Nephron progenitor cell (in vitro differentiated cells): Measurements from ENCODE around the gene TAGLN2.

Experiments
- DNase-seq: peaks from one replicate; pipeline ENCODE4 v3.0.0; 2021
- H3K27ac Mint-ChIP-seq: 2 replicates; pipeline ENCODE4 v1.8.0; 2021; ENCODE audit warnings: mild to moderate bottlenecking, moderate library complexity, mixed read lengths
- H3K27me3 Mint-ChIP-seq: 2 replicates; pipeline ENCODE4 v1.8.0; 2021; ENCODE audit warnings: mild to moderate bottlenecking, low read depth, mixed read lengths; ENCODE audit not compliant: poor library complexity
- H3K36me3 Mint-ChIP-seq: 2 replicates; pipeline ENCODE4 v1.8.0; 2021; ENCODE audit warnings: low read depth, mixed read lengths
- H3K4me1 Mint-ChIP-seq: 2 replicates; pipeline ENCODE4 v1.8.0; 2021; ENCODE audit warnings: mixed read lengths
- H3K4me3 Mint-ChIP-seq: 2 replicates; pipeline ENCODE4 v1.8.0; 2021; ENCODE audit warnings: mild to moderate bottlenecking, moderate library complexity, mixed read lengths
- H3K9me3 Mint-ChIP-seq: 2 replicates; pipeline ENCODE4 v1.8.0; 2021; ENCODE audit warnings: mild to moderate bottlenecking, moderate library complexity, mixed read lengths
- TF ChIP-seq, protein P1 (sequence below): fragments of 200-600 bp; sonication (generic); IDR thresholded peaks from 2 replicates; pipeline ENCODE4 v1.5.0; 2021; ENCODE audit warnings: antibody characterized with exemption

TAGLN2 gene

GRCh38 chr1:159959451-159959850 lies 34.1 kb upstream of the TAGLN2 start:
- no peak overlapping the region for H3K4me3 Mint-ChIP-seq

DNA sequence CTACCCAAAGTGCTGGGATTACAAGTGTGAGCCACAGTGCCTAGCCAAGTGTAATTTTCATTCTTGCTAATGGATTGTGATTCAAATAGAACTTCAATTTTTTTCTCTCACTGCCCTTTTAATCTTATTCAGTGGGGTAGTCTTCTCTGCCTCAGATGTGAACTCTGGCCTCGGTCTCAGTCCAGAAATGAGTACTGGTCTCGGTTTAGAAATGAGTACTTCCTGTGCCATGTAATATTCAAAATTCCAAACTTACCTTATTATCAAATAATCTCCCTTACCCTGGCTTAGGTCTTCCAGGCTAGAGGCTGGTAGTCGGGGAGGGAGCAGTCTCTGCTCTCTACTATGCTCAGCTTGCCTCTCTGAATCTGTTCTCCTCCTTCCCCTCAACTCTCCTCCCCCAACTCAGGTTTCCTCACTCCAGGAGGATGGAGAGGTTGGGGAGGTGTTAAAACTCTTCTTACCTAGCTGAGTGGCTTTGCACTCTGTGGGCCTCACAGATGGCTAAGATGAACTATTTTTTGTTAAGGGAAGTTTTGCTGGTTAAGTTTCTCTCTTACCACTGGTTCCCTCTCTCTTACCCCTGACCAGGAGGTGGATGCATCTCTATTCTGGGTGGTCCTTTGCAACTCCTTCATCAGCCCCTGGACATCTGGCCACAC lies 33.5 kb upstream of the TAGLN2 start:
- Mint-ChIP-seq H3K27me3 (peaks cover 24% of the 10 kb centered on the region), H3K4me1 (peaks cover 6% of the 10 kb centered on the region), H3K36me3 (no peaks in the 10 kb centered on the region), H3K4me3 (no peak overlapping the region), H3K9me3 (no peaks in the 10 kb centered on the region), H3K27ac (no peak overlapping the region)
- DNase-seq: no peak
- TF ChIP-seq, protein P1, sequence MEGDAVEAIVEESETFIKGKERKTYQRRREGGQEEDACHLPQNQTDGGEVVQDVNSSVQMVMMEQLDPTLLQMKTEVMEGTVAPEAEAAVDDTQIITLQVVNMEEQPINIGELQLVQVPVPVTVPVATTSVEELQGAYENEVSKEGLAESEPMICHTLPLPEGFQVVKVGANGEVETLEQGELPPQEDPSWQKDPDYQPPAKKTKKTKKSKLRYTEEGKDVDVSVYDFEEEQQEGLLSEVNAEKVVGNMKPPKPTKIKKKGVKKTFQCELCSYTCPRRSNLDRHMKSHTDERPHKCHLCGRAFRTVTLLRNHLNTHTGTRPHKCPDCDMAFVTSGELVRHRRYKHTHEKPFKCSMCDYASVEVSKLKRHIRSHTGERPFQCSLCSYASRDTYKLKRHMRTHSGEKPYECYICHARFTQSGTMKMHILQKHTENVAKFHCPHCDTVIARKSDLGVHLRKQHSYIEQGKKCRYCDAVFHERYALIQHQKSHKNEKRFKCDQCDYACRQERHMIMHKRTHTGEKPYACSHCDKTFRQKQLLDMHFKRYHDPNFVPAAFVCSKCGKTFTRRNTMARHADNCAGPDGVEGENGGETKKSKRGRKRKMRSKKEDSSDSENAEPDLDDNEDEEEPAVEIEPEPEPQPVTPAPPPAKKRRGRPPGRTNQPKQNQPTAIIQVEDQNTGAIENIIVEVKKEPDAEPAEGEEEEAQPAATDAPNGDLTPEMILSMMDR: no peak

More at GRCh38 chr1:159959451-159959850, 34.1 kb upstream of the TAGLN2 start:
- peaks cover under 1% of the 10 kb centered on the region for H3K4me1 Mint-ChIP-seq
- no peak for DNase-seq
- H3K9me3 Mint-ChIP-seq: no peaks in the 10 kb centered on the region
- peaks cover 25% of the 10 kb centered on the region for H3K27me3 Mint-ChIP-seq
- H3K36me3 Mint-ChIP-seq: no peaks in the 10 kb centered on the region
- H3K27ac Mint-ChIP-seq: no peak overlapping the region
- TF ChIP-seq, protein P1: no peak

DNA sequence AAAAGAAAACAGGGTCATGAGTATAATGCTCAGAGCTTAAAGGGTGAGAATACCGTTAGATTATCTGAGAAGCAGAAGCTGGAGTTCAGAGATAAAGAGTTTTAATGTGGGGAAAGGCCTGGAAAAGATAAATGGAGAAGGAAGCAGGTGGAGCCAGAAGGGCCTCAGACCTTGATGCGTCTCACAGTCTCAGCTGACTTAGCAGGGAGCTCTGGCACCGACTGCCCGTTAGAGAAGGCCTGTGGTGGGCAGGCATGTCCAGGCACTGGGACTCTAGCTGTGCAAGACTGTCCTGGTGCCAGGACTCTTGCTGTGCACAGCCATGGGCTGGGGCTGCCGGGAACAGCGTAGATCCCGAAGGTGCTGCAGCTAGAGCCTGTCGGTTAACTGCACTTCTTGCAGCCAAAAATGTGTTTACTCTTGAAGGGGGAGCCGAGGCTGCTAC lies 32.5 kb upstream of the TAGLN2 start:
- Mint-ChIP-seq H3K4me3 (no peak overlapping the region), H3K36me3 (no peaks in the 10 kb centered on the region), H3K9me3 (no peaks in the 10 kb centered on the region), H3K27me3 (peaks cover 22% of the 10 kb centered on the region), H3K27ac (no peak overlapping the region), H3K4me1 (peaks cover 12% of the 10 kb centered on the region)
- DNase-seq: no peak
- TF ChIP-seq, protein P1: no peak

GRCh38 chr1:159955456-159955855 lies 30.1 kb upstream of the TAGLN2 start:
- Mint-ChIP-seq H3K27ac (no peak overlapping the region), H3K9me3 (no peaks in the 10 kb centered on the region), H3K4me1 (peaks cover 17% of the 10 kb centered on the region), H3K4me3 (no peak overlapping the region), H3K27me3 (peaks cover 25% of the 10 kb centered on the region), H3K36me3 (no peaks in the 10 kb centered on the region)
- TF ChIP-seq, protein P1: no peak
- DNase-seq: no peak

GRCh38 chr1:159953536-159954515 lies 28.5 kb upstream of the TAGLN2 start, which contains the start of gene SLAMF9:
SLAMF9 (minus strand) TSS chr1:159954237; CDS start chr1:159954137, 100 bp downstream.
- no peaks in the 10 kb centered on the region for H3K9me3 Mint-ChIP-seq
- H3K4me1 Mint-ChIP-seq: peaks cover 23% of the 10 kb centered on the region
- no peak within 1 kb of the TSS for H3K4me3 Mint-ChIP-seq
- TF ChIP-seq, protein P1: no peak
- DNase-seq: no peak
- no peak within 1 kb of the TSS for H3K27ac Mint-ChIP-seq
- peaks cover 25% of the 10 kb centered on the region for H3K27me3 Mint-ChIP-seq
- no peaks in the 10 kb centered on the region for H3K36me3 Mint-ChIP-seq
